Epithelial cell of proximal tubule (primary cell): ENCODE measurements around the gene VEGFB. TPM values are rescaled to one million over a fixed set of nuclear protein-coding genes. Genes with fewer than 3 reads are reported as not detected.

Experiments used
- DNase-seq: peaks from one replicate; pipeline ENCODE4 v3.0.0-alpha.2; 2011; ENCODE audit warnings: low read depth
- H3K4me3 ChIP-seq: 2 replicates; pipeline ENCODE4 v1.5.1; 2011; ENCODE audit warnings: low read depth, mild to moderate bottlenecking, low read length
- total RNA-seq: library from RNA; depleted of rRNA; stranded (reverse); fragments of >200 nt; gene quantifications from 2 replicates; pipeline ENCODE4 v1.2.3, GENCODE V29; 2015
- TF ChIP-seq, protein P1 (sequence below): conservative IDR thresholded peaks from 2 replicates; pipeline ENCODE4 v1.5.1; 2012; ENCODE audit warnings: low read depth, mild to moderate bottlenecking, low read length

VEGFB gene
- total RNA-seq, 1 donor from 2014 or later: 15.6 TPM

DNA sequence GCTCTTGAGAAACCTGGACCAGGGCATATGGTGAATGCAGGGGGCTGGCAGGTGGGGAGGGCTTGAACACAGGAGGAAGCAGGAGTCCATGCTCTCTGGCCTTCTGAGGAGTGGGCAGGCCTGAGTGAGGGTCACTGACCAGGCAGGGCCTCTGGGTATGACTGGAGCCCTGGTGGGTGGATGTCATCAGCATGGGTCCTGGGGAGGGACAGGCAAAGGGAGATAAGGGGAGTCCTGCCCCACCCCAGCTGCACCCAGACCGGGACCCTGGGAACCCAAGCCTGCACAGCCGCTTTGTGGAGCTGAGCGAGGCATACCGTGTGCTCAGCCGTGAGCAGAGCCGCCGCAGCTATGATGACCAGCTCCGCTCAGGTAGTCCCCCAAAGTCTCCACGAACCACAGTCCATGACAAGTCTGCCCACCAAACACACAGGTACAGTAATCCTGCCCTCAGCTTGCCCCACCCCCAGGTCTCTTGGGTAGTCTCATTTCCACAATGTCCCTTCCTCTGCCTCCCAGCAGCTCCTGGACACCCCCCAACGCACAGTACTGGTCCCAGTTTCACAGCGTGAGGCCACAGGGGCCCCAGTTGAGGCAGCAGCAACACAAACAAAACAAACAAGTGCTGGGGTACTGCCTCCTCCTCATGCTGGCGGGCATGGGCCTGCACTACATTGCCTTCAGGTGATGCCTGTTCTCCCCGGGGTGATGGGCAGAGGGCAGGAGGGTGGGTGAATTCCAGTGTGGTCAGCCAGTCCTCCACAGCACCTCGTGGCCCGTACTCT lies 2.0 kb upstream of the VEGFB start:
- no peak for DNase-seq
- no peak overlapping the region for H3K4me3 ChIP-seq
- TF ChIP-seq, protein P1, sequence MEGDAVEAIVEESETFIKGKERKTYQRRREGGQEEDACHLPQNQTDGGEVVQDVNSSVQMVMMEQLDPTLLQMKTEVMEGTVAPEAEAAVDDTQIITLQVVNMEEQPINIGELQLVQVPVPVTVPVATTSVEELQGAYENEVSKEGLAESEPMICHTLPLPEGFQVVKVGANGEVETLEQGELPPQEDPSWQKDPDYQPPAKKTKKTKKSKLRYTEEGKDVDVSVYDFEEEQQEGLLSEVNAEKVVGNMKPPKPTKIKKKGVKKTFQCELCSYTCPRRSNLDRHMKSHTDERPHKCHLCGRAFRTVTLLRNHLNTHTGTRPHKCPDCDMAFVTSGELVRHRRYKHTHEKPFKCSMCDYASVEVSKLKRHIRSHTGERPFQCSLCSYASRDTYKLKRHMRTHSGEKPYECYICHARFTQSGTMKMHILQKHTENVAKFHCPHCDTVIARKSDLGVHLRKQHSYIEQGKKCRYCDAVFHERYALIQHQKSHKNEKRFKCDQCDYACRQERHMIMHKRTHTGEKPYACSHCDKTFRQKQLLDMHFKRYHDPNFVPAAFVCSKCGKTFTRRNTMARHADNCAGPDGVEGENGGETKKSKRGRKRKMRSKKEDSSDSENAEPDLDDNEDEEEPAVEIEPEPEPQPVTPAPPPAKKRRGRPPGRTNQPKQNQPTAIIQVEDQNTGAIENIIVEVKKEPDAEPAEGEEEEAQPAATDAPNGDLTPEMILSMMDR: no peak

DNA sequence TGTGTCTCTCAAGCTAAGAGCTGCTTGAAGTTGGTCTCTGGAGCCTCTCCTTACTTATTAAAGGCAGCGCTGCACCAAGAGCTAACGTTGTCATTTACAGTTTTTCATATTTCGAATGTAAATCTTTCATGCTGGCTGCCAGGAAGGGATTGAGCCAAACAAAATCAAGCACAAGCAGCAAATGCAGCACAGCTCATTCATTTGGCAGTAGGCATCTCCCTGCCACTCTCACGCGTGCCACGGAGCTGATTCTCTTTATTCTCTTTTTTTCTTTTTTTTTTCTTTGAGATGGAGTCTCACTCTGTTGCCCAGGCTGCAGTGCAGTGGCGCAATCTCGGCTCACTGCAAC lies 1.4 kb upstream of the VEGFB start:
- TF ChIP-seq, protein P1: no peak
- DNase-seq: no peak
- no peak overlapping the region for H3K4me3 ChIP-seq

DNA sequence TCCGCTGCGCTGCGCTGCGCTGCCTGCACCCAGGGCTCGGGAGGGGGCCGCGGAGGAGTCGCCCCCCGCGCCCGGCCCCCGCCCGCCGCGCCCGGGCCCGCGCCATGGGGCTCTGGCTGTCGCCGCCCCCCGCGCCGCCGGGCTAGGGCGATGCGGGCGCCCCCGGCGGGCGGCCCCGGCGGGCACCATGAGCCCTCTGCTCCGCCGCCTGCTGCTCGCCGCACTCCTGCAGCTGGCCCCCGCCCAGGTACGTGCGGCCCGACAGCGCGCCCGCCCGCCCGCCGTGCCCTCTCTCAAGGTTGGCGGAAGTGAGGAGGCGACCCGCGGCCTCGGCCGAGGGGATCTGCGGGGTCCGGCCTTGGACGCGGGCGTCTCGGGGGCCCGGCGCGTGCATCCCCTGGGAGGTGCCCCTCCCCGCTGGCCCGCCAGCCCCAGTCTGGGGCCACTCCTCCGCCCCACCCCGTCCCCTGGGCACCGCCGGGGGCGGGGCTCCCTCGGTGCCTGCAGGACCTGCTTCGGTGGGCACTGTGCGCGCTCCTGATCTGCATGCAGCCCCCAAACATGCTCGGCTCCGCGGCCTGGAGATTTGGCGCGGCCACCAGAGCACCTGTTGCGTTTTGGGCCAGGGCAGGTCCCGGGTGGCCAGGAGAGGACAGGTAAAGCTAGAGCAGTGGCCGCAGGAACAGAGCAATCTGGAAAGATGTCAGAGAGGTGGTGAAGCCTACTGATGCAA lies 429 bp downstream of the VEGFB start:
- peak overlapping the region; percentile 75 for H3K4me3 ChIP-seq
- no peak for DNase-seq
- TF ChIP-seq, protein P1: no peak

DNA sequence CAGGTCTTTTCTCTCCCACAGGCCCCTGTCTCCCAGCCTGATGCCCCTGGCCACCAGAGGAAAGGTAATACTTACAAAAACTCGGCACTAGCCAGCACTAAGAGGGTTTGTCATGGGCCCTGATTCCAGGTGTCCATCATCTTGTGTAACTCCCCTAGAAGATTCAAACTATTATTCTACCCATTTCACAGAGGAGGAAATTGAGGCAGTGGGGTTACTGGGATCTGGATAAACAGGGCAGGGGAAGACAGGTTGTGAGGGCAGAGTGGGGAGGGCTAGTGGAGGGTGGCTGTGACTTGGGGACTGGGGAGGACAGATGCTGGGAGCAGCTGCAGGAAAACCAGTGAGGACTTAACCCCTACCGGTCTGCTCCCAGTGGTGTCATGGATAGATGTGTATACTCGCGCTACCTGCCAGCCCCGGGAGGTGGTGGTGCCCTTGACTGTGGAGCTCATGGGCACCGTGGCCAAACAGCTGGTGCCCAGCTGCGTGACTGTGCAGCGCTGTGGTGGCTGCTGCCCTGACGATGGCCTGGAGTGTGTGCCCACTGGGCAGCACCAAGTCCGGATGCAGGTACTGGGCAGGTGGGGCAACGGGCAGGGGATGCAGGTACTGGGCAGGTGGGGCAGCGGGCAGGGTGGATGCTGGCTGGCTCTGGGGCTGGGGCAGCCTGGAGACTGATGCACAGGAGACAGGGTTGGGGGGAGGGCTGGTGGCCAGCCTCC lies 1.2 kb downstream of the VEGFB start:
- no peak for DNase-seq
- peak overlapping the region; percentile 75 for H3K4me3 ChIP-seq
- TF ChIP-seq, protein P1: no peak

DNA sequence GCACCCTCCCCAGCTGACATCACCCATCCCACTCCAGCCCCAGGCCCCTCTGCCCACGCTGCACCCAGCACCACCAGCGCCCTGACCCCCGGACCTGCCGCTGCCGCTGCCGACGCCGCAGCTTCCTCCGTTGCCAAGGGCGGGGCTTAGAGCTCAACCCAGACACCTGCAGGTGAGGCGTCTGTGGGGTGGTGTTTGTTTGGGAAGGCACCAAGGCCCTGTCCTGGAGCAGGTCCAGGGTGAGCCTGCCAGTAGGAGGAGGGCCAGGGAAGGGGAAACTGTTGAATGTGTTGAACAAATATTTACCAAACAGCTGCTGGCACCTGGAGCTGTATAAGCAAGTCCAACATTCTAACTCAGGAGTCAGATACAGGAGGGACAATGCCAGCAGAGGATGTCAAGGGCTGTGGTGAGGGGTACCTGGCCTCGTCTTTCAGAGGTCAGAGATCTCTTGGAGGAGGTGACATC lies 3.1 kb downstream of the VEGFB start:
- DNase-seq: no peak
- H3K4me3 ChIP-seq: no peak overlapping the region
- TF ChIP-seq, protein P1: no peak

DNA sequence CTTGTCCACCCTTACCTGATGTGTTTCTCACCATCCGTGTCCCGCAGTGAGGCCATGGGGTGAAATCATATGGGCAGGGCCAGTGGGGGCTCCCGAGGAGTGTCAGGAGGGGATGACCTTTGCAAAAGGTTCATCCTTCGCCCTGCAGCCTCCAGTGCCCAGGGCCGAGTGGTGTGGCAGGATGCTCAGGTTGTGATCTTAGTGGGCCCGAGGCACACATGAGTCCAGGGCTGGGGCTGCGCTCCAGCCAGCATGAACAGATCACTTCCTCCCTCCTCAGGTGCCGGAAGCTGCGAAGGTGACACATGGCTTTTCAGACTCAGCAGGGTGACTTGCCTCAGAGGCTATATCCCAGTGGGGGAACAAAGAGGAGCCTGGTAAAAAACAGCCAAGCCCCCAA lies 3.7 kb downstream of the VEGFB start:
- TF ChIP-seq, protein P1: no peak
- no peak for DNase-seq
- H3K4me3 ChIP-seq: no peak overlapping the region
